GM19324 (cell line): ENCODE results near the gene ZNF225.
"Not testable (repeated sequence)": the region's sequence is repeated elsewhere in the genome, so short reads cannot be mapped to it uniquely, and the experiment has no call there.

ENCODE experiments used
- ATAC-seq: cut with Tn5 transposase; IDR thresholded peaks from one replicate; pipeline ENCODE4 v1.9.1; 2021; ENCODE audit warnings: mild to moderate bottlenecking, moderate library complexity; ENCODE audit not compliant: unreplicated experiment, low FRiP score

ZNF225 gene

DNA sequence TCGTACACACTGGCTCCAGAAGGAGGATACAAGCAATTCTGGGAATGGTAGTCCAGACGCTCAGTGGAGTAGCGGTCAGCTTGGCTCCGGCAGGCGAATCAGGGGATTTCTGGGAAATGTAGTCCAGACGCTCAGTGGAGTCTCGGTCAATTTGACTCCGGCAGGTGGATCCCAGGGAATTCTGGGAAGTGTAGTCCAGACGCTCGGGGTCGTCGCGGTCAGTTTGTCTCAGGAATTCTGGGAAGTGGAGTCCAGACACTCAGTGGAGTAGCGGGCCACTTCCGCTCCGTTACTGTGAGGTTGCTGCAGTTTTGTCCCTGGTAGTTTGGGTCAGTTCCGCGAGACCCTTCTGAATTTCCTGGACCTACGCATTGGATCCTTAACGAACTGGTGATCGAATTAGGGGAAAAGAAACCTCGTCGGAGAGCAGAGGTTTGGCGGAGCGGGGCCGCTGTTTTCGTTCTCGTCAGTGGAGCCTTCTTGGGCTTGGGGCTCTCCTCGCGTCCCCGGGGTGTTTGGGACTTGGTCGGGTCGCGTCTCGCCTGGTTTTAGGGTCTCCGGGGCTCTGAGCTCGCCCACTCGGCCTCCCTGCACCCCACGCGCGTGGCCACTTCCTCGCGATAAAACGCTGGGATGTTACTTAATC lies at the start of gene ZNF225:
Gene ZNF225, plus strand, starts transcription at position 262 of the 646 bp plus-strand sequence. CDS start 2,429 bp downstream, outside the sequence.
- peak; percentile 96 for ATAC-seq

DNA sequence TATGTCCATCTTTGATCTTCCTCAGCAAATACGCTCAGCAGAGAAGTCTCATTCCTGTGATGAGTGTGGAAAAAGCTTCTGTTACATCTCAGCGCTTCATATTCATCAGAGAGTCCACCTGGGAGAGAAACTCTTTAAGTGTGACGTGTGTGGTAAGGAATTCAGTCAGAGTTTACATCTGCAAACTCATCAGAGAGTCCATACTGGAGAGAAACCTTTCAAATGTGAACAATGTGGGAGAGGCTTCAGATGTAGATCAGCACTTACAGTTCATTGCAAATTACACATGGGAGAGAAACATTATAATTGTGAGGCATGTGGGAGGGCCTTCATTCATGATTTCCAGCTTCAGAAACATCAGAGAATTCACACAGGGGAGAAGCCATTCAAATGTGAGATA lies 46.9 kb upstream of the ZNF225 start:
- ATAC-seq, result no peak

DNA sequence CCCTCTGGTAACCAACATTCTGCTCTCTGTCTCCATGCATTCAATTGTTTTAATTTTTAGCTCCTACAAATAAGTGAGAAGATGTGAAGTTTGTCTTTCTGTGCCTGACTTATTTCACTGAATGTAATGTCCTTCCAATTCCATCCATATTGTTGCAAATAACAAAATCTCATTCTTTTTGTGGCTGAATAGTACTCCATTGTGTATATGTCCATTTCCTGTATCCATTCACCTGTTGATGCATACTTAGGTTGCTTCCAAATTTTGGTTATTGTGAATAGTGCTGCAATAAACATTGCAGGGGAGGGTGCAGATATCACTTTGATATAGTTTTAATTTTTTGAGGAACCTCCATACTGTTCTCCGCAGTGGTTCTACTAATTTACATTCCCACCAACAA lies 43.8 kb upstream of the ZNF225 start:
- no peak for ATAC-seq

DNA sequence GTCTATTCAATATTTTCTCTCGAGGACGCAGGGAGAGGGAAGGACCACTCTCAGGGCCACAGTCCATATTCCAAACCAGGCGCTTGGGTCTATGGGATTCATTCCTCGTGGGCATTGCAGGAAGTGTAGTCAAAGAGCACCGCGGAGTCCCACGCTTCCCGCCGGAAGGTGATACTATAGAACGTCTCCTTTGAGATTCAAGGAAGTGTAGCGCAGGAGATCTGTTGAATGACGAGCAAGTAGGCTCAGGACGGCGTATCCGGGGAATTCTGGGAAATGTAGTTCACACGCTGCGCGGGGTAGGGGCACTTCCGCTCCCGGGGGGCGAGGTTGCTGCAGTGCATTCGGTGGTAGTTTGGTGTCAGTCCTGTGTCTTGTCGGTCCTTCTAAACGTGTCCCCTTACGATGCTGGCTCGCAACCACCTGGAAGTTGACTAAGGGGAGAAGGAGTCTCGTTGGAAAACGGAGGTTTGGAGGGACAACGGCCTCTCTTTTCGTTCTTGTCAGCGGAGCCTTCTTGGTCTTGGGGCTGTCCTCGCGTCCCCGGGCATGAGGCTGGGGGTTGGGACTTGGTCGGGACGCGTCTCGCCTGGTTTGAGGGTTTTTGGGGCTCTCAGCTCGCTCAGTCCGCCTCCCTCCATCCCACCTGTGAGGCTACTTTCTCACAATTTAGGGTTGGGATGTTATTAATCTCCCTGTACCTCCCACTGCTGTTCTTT lies 41.2 kb upstream of the ZNF225 start, which contains the start of gene ZNF284:
Gene ZNF284, plus strand, starts transcription at position 336 of the 719 bp plus-strand sequence. CDS start 4,231 bp downstream, outside the sequence.
- peak; percentile 93 for ATAC-seq

DNA sequence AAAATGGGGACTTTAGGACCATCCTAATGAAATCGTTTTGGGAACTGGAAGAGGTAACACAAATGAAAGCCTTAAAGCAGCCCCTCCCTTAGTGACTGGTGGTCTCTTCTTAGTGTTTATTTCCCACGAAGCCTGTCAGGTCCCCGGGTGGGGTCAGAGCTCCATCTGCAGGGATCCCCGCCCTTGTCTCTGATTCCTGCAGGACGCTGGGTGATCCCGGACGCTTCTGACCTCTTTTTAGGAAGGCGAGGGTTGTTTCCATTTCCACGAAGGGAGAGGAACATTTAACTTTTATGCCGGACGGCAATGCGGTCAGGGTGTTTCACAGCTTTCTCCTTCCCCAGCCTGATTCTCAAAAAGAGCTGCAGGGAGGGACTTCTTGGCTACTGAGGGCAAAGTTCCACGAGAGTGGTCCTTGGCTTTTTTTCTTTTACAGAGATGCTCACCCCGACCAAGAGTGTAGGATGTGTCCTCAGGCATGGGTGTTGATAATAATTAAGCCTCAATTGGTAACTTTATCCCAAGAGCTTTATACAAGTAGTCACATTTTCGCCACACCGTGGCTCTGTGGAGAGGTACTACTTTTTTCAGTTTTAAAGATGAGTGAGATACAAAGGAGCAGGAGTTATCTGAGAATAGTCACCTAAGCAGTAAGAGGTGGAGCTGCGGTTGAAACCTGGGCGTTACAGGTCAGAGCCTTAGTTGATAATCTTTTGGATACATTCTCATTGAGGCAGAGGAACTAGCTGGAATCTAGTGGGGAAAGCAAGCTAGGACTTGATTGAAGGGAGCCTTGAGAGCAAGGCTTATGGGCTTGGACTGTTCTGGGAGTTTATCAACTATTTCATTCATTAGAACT lies 40.4 kb upstream of the ZNF225 start:
- no peak for ATAC-seq

DNA sequence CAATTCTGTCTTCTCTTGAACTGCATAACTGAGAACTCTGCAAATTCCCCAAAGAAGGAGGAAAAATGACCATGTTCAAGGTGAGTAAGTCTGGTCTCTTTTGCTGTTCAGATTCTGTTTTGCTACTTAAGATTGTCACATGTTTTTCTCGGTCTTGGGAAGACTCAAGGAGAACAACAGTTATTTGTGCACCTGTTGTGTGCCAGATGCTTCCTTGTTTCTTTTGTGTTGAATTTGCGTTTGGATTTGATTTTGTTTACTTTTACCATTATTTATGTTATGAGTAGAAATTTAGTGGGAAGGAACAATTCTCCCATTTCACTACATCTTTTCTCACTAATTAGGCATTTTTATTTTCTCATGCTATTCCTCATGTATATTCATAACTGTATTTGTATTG lies 36.9 kb upstream of the ZNF225 start:
- ATAC-seq, result no peak

DNA sequence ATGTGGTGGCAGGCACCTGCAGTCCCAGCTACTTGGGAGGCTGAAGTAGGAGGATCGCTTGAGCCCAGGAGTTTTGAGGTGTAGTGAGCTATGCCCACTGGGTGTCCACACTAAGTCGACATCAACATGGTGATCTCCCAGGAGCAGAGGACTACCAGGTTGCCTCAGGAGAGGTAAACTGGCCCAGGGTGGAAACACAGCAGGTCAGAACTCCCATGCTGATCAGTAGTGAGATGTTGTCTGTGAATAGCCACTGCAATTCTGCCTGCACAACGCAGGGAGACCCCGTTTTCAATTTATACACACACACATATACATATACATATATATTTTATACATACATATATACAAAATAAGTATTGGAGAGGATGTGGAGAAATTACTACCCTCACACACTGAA lies 21.1 kb upstream of the ZNF225 start:
- ATAC-seq, result no peak

DNA sequence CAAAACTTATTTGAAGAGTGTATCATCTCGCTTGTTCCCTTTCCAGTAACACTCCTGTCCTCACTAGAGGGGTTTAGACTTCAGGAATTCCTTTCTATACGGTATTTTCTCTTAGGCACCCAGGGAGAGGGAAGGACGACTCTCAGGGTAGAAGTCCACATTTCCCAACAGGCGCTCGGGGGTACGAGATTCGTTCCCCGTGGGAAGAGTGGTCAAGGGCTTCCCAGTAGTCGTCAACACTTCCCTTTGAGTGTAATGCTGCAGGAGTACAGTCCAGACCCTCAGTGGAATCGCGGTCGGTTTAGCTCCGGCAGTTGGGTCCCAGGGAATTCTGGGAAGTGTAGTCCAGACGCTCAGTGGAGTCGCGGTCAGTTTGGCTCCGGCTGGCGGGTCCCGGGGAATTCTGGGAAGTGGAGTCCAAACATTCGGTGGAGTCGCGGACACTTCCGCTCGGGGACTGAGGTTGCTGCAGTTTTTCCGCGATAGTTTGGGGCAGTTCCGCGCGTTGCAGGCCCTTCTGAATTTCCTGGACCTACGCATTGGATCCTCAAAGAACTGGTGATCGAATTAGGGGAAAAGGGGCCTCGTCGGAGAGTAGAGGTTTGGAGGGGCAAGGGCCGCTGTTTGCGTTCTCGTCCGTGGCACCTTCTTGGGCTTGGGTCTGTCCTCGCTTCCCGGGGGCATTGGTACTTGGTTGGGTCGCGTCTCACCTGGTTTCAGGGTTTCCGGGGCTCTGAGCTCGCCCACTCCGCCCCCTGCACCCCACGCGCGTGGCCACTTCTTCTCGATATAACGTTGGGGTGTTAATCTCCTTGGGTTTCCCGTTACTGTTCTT lies 19.1 kb upstream of the ZNF225 start, which contains the start of gene ZNF224:
Gene ZNF224, plus strand, starts transcription at position 431 of the 835 bp plus-strand sequence. CDS start 3,513 bp downstream, outside the sequence.
- peak; percentile 92 for ATAC-seq

DNA sequence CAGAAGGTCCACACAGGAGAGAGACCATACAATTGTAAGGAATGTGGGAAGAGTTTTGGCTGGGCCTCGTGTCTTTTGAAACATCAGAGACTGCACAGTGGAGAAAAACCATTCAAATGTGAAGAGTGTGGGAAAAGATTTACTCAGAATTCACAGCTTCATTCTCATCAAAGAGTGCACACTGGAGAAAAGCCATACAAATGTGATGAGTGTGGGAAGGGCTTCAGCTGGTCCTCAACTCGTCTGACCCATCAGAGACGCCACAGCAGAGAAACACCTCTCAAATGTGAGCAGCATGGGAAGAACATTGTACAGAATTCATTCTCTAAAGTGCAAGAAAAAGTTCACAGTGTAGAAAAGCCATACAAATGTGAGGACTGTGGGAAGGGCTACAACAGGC lies 5.4 kb upstream of the ZNF225 start:
- no peak for ATAC-seq

DNA sequence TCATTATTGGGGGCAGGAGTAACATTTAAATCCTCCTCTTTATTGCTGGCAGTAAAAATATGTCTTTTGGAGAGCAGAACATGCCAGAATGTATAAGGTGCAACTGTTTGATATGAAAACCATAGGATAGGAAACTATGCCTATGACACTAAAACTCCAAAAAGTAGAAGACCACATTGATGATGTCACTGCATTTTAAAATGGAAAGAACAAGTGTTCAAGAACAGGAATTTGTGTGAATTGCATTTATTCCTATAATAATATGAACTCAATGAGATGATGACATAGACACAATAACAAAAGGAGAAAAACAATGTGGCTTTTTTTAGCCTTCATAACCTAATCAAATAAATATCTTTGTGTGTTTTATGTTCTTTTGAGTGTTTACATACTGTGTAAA lies 3.7 kb upstream of the ZNF225 start:
- no peak for ATAC-seq

DNA sequence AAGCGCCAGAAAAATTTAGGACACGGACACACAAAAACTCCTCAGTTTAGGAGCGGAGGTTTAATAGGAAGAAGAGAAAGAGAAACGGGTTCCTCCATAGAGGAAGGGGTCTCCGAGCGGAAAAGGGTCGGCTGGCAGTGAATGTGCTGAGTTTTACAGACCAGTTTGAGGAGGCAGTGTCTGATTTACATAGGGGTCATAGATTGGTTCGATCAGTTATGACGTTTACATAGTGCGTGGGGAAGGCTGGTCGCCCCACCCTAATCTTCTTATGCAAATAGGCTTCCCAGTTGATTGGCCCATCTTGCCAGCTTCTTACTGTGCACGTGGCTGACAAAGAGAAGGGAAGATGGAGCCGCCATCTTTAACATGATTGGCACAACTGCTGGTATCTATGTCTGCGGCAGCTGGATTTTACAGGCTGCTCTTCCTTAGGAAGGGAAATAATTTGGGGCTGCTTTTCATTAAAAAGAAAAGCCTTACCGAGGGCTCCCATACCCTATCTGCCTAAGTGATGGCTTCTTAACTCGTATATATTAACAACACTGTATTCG lies 1.2 kb upstream of the ZNF225 start:
- ATAC-seq, result no peak

DNA sequence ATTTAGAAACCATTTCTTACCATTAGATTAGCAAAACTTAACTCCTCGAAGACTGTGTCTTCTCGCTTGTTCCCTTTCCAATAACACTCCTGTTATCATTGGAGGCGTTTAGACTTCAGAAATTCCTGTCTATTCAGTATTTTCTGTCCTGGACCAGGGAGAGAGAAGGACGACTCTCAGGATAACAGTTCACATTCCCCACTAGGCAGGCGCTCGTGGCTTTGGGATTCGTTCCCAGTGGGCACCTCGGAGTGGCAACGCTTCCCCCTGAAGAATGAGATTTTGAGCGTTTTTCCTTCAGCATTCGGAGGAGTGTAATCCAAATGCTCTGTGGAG lies 429 bp upstream of the ZNF225 start:
- ATAC-seq, result no peak

DNA sequence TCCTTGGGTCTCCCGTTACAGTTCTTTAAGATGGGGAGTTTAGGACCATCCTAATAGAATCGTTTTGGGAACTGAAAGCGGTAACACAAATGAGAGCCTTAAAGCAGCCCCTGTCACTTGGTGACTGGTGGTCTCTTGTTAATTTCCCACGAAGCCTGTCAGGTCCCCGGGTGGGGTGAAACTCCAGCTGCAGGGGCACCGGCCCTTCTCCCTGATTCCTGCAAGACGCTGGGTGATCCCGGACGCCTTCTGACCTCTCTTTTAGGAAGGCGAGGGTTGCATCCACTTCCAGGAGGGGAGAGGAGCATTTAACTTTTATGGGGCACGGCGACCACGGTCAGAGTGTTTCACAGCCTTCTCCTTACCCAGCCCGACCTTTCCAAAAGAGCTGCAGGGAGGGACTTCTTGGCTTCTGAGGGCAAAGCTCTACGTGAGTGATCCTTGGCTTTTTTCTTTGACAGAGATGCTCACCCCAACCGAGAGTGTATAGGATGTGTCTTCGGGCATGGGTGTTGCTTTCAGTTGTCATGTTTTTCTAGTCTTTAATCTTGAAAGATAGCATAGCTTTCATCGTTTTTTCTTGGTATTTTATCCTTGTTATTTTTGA lies 688 bp downstream of the ZNF225 start:
- no peak for ATAC-seq

DNA sequence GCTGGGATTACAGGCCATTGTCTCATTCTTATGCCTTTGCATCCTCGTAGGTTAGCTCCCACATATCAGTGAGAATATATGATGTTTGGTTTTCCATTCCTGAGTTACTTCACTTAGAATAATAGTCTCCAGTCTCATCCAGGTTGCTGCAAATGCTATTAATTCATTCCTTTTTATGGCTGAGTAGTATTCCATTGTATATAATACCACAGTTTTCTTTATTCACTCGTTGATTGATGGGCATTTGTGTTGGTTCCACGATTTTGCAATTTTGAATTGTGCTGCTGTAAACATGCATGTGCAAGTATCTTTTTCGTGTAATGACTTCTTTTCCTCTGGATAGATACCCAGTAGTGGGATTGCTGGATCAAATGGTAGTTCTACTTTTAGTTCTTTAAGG lies 8.0 kb downstream of the ZNF225 start:
- ATAC-seq, result not testable (repeated sequence)

DNA sequence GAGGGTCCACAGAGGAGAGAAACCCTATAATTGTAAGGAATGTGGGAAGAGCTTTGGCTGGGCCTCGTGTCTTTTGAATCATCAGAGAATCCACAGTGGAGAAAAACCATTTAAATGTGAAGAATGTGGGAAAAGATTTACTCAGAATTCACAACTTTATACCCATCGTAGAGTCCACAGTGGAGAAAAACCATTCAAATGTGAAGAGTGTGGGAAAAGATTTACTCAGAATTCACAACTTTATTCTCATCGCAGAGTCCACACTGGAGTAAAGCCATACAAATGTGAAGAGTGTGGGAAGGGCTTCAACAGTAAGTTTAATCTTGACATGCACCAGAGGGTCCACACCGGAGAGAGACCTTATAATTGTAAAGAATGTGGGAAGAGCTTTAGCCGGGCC lies 18.8 kb downstream of the ZNF225 start:
- ATAC-seq, result no peak

DNA sequence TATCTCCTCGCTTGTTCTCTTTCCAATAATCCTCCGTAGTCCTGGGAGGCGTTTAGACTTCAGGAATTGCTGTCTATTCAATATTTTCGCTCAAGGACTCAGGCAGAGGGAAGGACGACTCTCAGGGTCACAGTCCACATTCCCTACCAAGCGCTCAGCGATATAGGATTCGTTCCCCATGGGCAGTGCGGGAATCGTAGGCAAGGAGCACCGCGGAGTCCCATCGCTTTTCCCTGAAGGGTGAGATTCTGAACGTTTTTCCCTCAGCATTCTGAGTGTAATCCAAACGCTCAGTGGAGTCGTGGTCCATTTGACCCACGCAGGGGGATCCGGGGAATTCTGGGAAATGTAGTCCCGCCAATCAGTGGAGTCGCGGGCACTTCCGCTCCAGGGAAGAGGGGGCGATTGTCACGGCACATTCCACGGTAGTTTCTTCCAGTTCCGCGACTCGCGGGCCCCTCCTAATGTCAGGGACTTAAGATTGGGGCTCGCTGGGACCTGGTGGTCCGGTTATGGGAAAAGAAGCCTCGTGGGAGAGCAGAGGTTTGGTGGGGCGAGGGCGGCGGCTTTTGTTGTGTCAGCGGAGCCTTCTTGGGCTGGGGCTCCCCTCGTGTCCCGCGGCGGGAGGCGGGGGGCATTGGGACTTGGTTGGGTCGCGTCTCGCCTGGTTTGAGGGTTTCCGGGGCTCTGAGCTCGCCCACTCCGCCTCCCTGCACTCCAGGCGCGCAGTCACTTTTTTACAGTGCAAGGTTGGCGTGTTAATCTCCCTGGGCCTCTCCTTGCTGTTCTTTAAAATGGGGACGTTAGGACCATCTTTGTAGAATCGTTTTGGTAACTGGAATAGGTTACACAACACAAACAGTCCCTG lies 28.2 kb downstream of the ZNF225 start, which contains the start of gene ZNF234:
Gene ZNF234, plus strand, starts transcription at position 364 of the 868 bp plus-strand sequence. CDS start 3,079 bp downstream, outside the sequence.
- ATAC-seq, result peak; percentile 84

DNA sequence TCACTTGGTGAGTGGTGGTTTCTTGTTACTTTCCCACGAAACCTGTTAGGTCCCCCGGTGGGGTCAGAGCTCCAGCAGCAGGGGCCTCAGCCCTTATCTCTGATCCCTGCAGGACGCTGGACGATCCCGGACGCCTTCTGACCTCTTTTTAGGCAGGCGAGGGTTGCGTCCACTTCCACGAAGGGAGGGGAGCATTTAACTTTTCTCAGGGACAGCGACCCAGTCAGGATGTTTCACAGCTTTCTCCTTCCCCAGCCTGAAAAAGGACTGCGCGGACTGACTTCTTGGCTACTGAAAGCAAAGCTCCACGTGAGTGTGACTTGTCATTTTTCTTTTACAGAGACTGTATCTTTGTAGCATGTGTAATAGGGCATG lies 28.8 kb downstream of the ZNF225 start:
- no peak for ATAC-seq

DNA sequence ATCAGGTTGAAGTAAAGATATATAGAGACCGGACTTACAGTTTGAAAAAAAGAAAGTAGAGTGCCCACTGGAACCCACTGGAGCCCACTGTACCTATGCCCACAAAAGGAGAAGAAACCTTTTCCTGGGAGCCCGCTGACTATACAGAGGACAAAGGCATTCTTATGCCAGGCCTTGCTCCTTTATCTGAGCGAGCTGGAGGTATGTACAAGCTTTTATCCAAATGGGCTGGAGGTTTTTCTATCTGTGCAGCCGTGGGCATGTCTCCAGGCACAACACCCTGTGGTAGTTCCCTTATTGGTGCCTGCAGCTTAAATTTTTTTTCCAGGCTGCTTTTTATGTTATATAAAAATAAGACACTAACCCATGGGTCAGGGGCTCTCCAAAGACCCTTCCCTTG lies 36.6 kb downstream of the ZNF225 start:
- ATAC-seq, result no peak

DNA sequence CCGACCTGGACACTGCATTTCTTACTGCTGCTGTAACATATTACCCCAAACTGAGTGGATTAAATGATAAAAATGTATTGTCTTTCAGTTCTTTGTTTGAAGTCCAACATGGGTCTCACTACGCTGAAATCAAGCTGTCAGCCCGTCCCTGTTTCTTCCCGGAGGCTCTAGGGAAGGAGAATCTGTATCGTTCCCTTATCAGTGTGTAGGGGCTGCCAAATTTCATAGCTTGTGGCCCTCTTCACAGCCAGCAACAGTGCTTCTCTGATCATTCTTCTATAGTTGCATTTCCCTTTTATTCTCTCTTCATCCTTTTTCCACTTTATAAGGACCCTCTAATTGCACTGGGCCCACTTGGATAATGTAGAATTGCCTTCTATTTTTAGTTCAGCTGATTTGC lies 38.3 kb downstream of the ZNF225 start:
- no peak for ATAC-seq
